Measurements from ENCODE around the gene IGF2. TPM values are rescaled to one million over a fixed set of nuclear protein-coding genes. Genes with fewer than 3 reads are reported as not detected.

IGF2 gene
- total RNA-seq, 3 donors from 2014 or later, result 7.6 to 27.6 (median 12.1) TPM

DNA sequence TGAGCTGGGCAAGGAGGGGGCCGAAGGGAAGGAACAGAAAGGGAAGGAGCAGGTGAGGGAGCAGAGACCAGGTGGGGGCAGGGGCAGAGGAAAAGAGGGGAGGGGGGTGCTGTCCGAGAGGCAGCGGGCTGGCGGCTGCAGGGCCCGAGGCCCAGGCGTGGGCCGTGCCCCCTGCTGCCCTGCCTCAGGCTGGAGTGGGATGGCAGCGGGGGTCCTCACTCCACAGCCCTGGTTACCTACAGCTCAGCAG, 2.3 kb downstream of the IGF2 start:
- no peak for ATAC-seq
- intact Hi-C loops (cut with DNase I, micrococcal nuclease), result no loop called here
- Histone ChIP-seq H3K4me3 (no peak overlapping the region), H3K4me1 (ENCODE audit: low read depth) (peaks cover 5% of the 10 kb centered on the region), H3K36me3 (ENCODE audit: low read depth) (no peaks in the 10 kb centered on the region), H3K9me3 (no peaks in the 10 kb centered on the region)
- TF ChIP-seq, protein P1, sequence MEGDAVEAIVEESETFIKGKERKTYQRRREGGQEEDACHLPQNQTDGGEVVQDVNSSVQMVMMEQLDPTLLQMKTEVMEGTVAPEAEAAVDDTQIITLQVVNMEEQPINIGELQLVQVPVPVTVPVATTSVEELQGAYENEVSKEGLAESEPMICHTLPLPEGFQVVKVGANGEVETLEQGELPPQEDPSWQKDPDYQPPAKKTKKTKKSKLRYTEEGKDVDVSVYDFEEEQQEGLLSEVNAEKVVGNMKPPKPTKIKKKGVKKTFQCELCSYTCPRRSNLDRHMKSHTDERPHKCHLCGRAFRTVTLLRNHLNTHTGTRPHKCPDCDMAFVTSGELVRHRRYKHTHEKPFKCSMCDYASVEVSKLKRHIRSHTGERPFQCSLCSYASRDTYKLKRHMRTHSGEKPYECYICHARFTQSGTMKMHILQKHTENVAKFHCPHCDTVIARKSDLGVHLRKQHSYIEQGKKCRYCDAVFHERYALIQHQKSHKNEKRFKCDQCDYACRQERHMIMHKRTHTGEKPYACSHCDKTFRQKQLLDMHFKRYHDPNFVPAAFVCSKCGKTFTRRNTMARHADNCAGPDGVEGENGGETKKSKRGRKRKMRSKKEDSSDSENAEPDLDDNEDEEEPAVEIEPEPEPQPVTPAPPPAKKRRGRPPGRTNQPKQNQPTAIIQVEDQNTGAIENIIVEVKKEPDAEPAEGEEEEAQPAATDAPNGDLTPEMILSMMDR (IDR thresholded peaks at IDR 0.05), result no peak
- DNase-seq, result peak in 1 of 3 donors; percentile 18

DNA sequence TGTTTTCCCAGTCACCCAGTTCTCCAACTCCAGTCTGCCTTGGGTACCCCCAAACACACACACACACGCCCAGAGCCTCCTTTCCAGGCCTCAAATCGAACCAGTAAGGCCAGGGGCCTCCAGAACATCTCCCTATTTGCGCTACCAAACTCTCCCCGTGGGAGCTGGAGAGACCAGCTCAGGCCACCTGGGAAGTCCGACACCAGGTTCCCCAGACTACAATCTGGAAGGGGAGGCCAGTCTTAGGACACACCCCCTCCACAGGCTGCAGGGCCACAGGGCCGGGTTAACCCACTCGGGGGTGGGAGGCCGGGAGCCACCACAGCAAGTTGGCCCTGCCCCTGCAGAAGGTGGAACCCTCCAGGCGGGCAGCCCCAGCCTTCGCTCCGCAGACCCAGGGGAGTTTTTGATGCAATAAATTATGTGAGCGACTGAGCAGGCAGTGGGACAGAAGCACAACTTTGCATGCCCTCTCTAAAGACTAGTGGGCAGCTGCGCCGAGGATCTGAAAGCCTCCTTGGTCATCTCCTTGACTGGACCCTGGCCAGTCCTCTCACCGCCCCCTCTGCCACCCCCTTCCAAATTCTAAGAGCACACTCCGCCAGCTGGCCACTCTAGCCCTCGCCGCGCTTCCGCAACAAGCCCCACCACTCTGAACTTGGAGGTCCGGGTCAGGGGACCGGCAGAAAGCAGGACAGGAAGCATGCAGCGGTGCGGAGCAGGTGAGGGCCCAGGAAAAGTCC, 2.8 kb downstream of the IGF2 start:
- no peaks in the 10 kb centered on the region for H3K36me3 ChIP-seq (ENCODE audit: low read depth)
- DNase-seq (peak in 2 of 3 donors; percentile 3 to 22), ATAC-seq (no peak)
- intact Hi-C loops (cut with DNase I, micrococcal nuclease), result no loop called here
- H3K9me3 ChIP-seq, result no peaks in the 10 kb centered on the region
- H3K4me1 ChIP-seq (ENCODE audit: low read depth), result peaks cover 5% of the 10 kb centered on the region
- no peak overlapping the region for H3K4me3 ChIP-seq
- TF ChIP-seq, protein P1 (IDR thresholded peaks at IDR 0.05), result no peak

DNA sequence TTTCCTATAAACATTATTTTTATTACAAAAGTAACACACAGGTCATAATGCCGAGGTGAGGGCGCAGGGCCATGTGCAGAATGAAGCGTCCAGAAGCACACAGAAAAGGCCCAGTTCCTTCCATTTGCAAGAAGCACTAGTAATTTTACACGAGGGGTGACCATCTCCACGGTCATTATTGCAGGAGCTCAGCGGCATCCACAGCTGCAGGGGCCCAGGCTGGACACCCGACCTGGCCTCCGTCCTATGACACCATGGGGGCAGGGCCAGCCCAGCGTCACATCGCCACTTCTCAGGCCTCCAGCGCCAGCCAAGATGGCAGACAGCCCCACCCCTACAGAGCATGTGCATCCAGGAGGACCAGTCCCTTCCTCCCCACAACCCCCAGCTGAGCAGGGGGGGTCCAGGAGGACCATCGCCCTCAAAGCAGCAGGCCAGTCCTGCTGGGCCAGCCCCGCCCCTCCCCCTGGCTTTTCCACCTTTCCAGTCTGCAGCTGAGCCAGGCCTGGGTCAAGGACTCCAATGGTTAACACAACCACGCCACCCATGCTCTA, 3.5 kb downstream of the IGF2 start:
- peak in 2 of 3 donors; percentile 5 to 25 for DNase-seq
- Histone ChIP-seq H3K36me3 (ENCODE audit: low read depth) (no peaks in the 10 kb centered on the region), H3K4me1 (ENCODE audit: low read depth) (peaks cover 5% of the 10 kb centered on the region), H3K9me3 (no peaks in the 10 kb centered on the region), H3K4me3 (no peak overlapping the region)
- TF ChIP-seq, protein P1 (IDR thresholded peaks at IDR 0.05), result no peak
- intact Hi-C loops (cut with DNase I, micrococcal nuclease), result no loop called here
- ATAC-seq, result no peak

DNA sequence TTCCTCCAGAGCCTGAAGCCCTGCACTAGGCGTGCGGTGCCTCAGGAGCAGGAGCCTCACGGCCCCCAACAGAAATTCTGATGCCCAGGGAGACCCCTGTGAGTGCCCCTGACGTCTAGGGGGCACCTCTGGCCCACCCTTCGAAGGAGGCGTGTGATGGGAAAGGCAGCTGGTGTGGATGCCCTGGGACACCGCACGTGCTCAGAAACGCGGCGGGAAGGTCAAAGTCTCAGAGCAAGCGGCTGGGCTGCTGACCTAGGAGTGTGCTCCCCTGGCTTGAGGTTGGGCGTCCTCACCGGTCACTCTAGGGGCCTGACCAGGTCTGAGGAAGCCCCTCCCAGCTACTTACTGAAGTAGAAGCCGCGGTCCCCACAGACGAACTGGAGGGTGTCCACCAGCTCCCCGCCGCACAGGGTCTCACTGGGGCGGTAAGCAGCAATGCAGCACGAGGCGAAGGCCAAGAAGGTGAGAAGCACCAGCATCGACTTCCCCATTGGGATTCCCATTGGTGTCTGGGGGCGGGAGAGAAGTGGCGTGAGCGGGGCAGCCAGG, 4.1 kb downstream of the IGF2 start:
- intact Hi-C loops (cut with DNase I, micrococcal nuclease), result no loop called here
- Histone ChIP-seq H3K4me1 (ENCODE audit: low read depth) (peaks cover 5% of the 10 kb centered on the region), H3K36me3 (ENCODE audit: low read depth) (no peaks in the 10 kb centered on the region), H3K4me3 (no peak overlapping the region), H3K9me3 (no peaks in the 10 kb centered on the region)
- peak in 2 of 3 donors; percentile 1 to 45 for DNase-seq
- ATAC-seq, result no peak
- TF ChIP-seq, protein P1 (IDR thresholded peaks at IDR 0.05), result no peak

DNA sequence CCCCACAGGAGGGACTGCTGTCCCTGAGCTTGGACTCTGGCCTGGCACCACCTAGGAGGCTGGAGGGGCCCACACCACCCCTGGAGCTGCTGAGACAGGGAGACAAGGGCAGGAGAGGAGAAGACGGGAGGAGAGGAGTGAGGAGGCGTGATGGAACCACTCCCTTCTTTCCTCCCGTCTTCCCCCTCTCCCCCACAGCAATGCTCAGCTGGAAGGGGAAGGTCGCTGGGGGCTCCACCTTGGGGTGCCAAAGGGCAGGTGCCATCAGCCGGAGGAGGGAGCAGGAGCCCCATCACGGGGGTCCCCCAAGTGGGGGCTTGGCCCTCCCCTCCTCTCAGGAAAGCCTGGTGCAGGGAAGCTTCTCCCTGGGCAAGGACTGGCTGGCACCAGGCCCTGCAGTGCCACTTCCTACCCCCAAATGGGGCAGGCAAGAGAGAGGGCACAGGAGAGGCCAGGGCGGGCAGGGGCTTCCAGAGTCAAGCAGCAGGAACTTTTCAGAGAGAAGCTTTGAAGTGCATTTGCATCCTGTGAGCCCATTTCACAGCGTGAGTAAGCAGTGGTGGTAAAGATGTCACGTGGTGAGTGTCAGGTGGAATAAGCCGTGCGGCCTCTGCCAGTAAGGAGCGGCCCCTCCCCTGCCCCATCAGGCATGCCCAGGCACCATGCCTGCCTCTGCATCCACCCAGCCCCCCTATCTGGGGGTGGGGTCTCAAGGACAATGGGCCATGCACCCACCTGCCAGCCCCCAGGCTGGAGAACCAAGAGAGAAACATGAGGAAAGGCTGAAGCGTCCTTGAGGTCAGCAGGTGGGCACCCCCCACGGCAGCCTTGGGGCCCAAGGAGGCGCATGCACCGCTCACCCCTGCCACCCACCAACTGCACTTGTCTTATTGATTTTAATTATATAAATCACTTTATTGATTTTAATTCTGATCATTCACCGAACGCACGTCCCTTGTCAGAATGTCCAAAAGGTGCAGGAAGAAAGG, 4.9 kb downstream of the IGF2 start:
- H3K4me3 ChIP-seq, result no peak overlapping the region

More for the DNA sequence above, 4.9 kb downstream of the IGF2 start:
- Histone ChIP-seq H3K36me3 (ENCODE audit: low read depth) (no peaks in the 10 kb centered on the region), H3K9me3 (no peaks in the 10 kb centered on the region), H3K4me1 (ENCODE audit: low read depth) (peaks cover 5% of the 10 kb centered on the region)
- TF ChIP-seq, protein P1 (IDR thresholded peaks at IDR 0.05), result no peak
- no peak for ATAC-seq
- peak in 2 of 3 donors; percentile 8 to 28 for DNase-seq
- intact Hi-C loops (cut with DNase I, micrococcal nuclease), result no loop called here

Measured in mucosa of descending colon (tissue), 3 donors.